OCI-LY1 (cell line): ENCODE results near the gene TMEM52B.

Experiments
- H2AFZ ChIP-seq: fragments of 200-600 bp; sonication (generic), shearing (Covaris generic); 2 replicates; pipeline ENCODE4 v1.6.0; 2014; ENCODE audit warnings: antibody characterized with exemption, mild to moderate bottlenecking, low read length
- H3F3A ChIP-seq: fragments of 200-600 bp; sonication (generic), shearing (Covaris generic); 2 replicates; pipeline ENCODE4 v1.6.0; 2014; ENCODE audit warnings: mild to moderate bottlenecking, antibody characterized with exemption, low read length, moderate library complexity; ENCODE audit not compliant: insufficient read depth
- H3K27ac ChIP-seq: fragments of 200-600 bp; sonication (generic); 2 replicates; pipeline ENCODE4 v1.5.1; 2014; ENCODE audit warnings: low read length, mixed run types, mild to moderate bottlenecking, low read depth; ENCODE audit not compliant: poor library complexity, severe bottlenecking
- H3K27me3 ChIP-seq: fragments of 200-600 bp; sonication (generic); 2 replicates; pipeline ENCODE4 v1.6.0; 2014; ENCODE audit warnings: antibody characterized with exemption, mild to moderate bottlenecking, low read length, moderate library complexity; ENCODE audit not compliant: insufficient read depth
- H3K36me3 ChIP-seq: fragments of 200-600 bp; sonication (generic); 2 replicates; pipeline ENCODE4 v1.6.1; 2014; ENCODE audit warnings: mild to moderate bottlenecking, antibody characterized with exemption, low read length, moderate library complexity, mixed read lengths; ENCODE audit not compliant: insufficient read depth
- H3K4me1 ChIP-seq: fragments of 200-600 bp; sonication (generic); 2 replicates; pipeline ENCODE4 v1.5.1; 2014; ENCODE audit warnings: mild to moderate bottlenecking, low read length, moderate library complexity; ENCODE audit not compliant: insufficient read depth, severe bottlenecking
- H3K4me2 ChIP-seq: fragments of 200-600 bp; sonication (generic), shearing (Covaris generic); 2 replicates; pipeline ENCODE4 v1.6.1; 2014; ENCODE audit warnings: low read length
- H3K4me3 ChIP-seq: fragments of 200-600 bp; sonication (generic); 2 replicates; pipeline ENCODE4 v1.5.1; 2014; ENCODE audit warnings: low read length, low read depth, mild to moderate bottlenecking, mixed read lengths; ENCODE audit not compliant: poor library complexity, severe bottlenecking
- H3K79me2 ChIP-seq: fragments of 200-600 bp; shearing (Covaris generic); 2 replicates; pipeline ENCODE4 v1.6.1; 2016; ENCODE audit warnings: mixed run types, low read length, mixed read lengths; ENCODE audit not compliant: insufficient read depth
- H3K9ac ChIP-seq: fragments of 200-600 bp; sonication (generic), shearing (Covaris generic); 2 replicates; pipeline ENCODE4 v1.6.1; 2014; ENCODE audit warnings: mild to moderate bottlenecking, low read length, mixed read lengths
- H3K9me2 ChIP-seq: fragments of 200-600 bp; sonication (generic), shearing (Covaris generic); 2 replicates; pipeline ENCODE4 v1.6.1; 2014; ENCODE audit warnings: low read depth, mild to moderate bottlenecking, low read length, mixed read lengths
- H3K9me3 ChIP-seq: fragments of 200-600 bp; shearing (Covaris generic); 2 replicates; pipeline ENCODE4 v1.6.1; 2014; ENCODE audit warnings: low read length, mixed read lengths
- H4K20me1 ChIP-seq: fragments of 200-600 bp; sonication (generic), shearing (Covaris generic); 2 replicates; pipeline ENCODE4 v1.6.0; 2016; ENCODE audit warnings: mild to moderate bottlenecking, low read length; ENCODE audit not compliant: insufficient read depth
- EZH2 ChIP-seq: fragments of 200-600 bp; sonication (generic), shearing (Covaris generic); IDR thresholded peaks from 2 replicates; pipeline ENCODE4 v1.8.0; 2017; ENCODE audit warnings: borderline replicate concordance, mixed run types, mild to moderate bottlenecking, antibody characterized with exemption, low read length, moderate library complexity, mixed read lengths
- TF ChIP-seq, protein P1 (sequence below): fragments of 200-600 bp; sonication (generic), shearing (Covaris generic); IDR thresholded peaks from 2 replicates; pipeline ENCODE4 v1.5.1; 2017; ENCODE audit warnings: mild to moderate bottlenecking, antibody characterized with exemption, low read length, moderate library complexity, mixed read lengths

TMEM52B gene

GRCh38 chr12:10171973-10172728, 6.7 kb upstream of the TMEM52B start, which contains the start of gene OLR1:
TSS of gene OLR1 (minus strand) at chr12:10172132. CDS start at chr12:10172077, 55 bp downstream.
- no peak within 1 kb of the TSS for H3K4me2 ChIP-seq
- no peak within 1 kb of the TSS for H3K9ac ChIP-seq

GRCh38 chr12:10174986-10175614, 3.7 kb upstream of the TMEM52B start:
- no peak overlapping the region for H3K27ac ChIP-seq
- H4K20me1 ChIP-seq, result no peaks in the 10 kb centered on the region
- no peaks in the 10 kb centered on the region for H3F3A ChIP-seq
- H3K9ac ChIP-seq, result no peak overlapping the region
- H3K27me3 ChIP-seq, result no peaks in the 10 kb centered on the region
- H2AFZ ChIP-seq, result no peak overlapping the region
- no peaks in the 10 kb centered on the region for H3K36me3 ChIP-seq
- no peaks in the 10 kb centered on the region for H3K79me2 ChIP-seq
- no peaks in the 10 kb centered on the region for H3K9me3 ChIP-seq
- TF ChIP-seq, protein P1, sequence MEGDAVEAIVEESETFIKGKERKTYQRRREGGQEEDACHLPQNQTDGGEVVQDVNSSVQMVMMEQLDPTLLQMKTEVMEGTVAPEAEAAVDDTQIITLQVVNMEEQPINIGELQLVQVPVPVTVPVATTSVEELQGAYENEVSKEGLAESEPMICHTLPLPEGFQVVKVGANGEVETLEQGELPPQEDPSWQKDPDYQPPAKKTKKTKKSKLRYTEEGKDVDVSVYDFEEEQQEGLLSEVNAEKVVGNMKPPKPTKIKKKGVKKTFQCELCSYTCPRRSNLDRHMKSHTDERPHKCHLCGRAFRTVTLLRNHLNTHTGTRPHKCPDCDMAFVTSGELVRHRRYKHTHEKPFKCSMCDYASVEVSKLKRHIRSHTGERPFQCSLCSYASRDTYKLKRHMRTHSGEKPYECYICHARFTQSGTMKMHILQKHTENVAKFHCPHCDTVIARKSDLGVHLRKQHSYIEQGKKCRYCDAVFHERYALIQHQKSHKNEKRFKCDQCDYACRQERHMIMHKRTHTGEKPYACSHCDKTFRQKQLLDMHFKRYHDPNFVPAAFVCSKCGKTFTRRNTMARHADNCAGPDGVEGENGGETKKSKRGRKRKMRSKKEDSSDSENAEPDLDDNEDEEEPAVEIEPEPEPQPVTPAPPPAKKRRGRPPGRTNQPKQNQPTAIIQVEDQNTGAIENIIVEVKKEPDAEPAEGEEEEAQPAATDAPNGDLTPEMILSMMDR, result no peak
- TF ChIP-seq EZH2, result no peak
- H3K4me3 ChIP-seq, result no peak overlapping the region
- no peaks in the 10 kb centered on the region for H3K9me2 ChIP-seq
- peaks cover 4% of the 10 kb centered on the region for H3K4me1 ChIP-seq
- no peak overlapping the region for H3K4me2 ChIP-seq

More at GRCh38 chr12:10171973-10172728, 6.7 kb upstream of the TMEM52B start, which contains the start of gene OLR1:
- Histone ChIP-seq H2AFZ (no peak within 1 kb of the TSS), H3K4me3 (no peak within 1 kb of the TSS), H3K79me2 (no peaks in the 10 kb centered on the region), H3F3A (no peaks in the 10 kb centered on the region), H4K20me1 (no peaks in the 10 kb centered on the region), H3K9me3 (no peaks in the 10 kb centered on the region), H3K4me1 (peaks cover 7% of the 10 kb centered on the region), H3K27me3 (no peaks in the 10 kb centered on the region), H3K9me2 (no peaks in the 10 kb centered on the region), H3K36me3 (no peaks in the 10 kb centered on the region), H3K27ac (no peak within 1 kb of the TSS)
- TF ChIP-seq EZH2, result no peak
- TF ChIP-seq, protein P1, result no peak

- no peaks in the 10 kb centered on the region for H3K36me3 ChIP-seq
- no peak overlapping the region for H3K27ac ChIP-seq
- no peak overlapping the region for H3K4me2 ChIP-seq
- no peaks in the 10 kb centered on the region for H3K9me3 ChIP-seq
- no peaks in the 10 kb centered on the region for H3K9me2 ChIP-seq
- H3K79me2 ChIP-seq, result no peaks in the 10 kb centered on the region
- TF ChIP-seq, protein P1, result peak; percentile 6; the same call in 1 of the 2 replicates
- no peak for TF ChIP-seq EZH2
- H3K9ac ChIP-seq, result no peak overlapping the region
- no peaks in the 10 kb centered on the region for H3F3A ChIP-seq
- no peak overlapping the region for H2AFZ ChIP-seq
- no peaks in the 10 kb centered on the region for H4K20me1 ChIP-seq
- no peaks in the 10 kb centered on the region for H3K27me3 ChIP-seq
- no peak overlapping the region for H3K4me3 ChIP-seq
- no peaks in the 10 kb centered on the region for H3K4me1 ChIP-seq
These were observed 2.8 kb upstream of the TMEM52B start for GRCh38 chr12:10175846-10176636.
